ENCODE results near the gene CFAP99. TPM values are rescaled to one million over a fixed set of nuclear protein-coding genes. Genes with fewer than 3 reads are reported as not detected.
A peak's percentile ranks its signal among the peaks of the same experiment; 100 is the strongest.

The CFAP99 gene
- total and polyA plus RNA-seq, 9 of the 15 experiments (the other 6 are each of a cell fraction or from before 2014, with no cell fraction given), result 0.07 to 0.18 (median 0.09) TPM; not detected in 6

DNA sequence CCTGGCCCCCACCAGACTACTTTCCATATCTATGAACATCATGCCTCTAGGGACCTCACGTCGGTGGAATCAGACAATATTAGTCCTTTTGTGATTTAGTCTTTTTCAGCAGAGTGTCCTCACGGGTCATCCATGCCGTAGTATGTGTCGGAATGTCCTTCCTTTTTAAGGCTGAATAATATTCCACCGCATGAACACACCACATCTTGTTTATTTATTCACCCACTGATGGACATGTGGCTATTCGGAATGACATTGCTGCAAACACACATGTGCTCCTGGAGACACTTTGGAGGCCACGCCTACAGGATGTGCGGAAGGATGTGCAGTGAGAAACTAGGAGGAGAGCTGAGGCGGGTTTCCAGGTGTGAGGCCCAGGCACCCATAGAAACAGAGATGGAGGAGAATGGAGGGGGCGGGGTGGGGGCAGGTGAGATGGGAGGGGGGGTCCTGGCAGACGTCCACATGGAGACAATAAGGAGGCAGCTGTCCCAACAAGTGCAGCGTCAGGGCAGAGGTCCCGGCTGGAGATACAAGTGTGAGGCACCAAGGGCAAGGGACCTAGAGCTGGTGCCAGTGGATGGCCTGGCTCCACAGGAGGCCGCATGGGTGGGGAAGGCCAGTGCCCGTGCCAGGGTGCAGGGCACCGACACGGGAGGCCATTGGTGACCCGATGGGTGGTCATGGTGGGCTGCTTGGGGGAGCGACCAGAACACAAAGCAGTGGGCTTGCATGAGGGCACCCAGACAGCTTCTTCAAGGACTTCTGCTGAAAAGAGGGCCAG, 21.0 kb upstream of the CFAP99 start:
- Histone ChIP-seq H2AFZ (ENCODE audit: low read depth, low read length) (no peak overlapping the region), H3K4me3 (no peak overlapping the region), H3K4me2 (ENCODE audit: insufficient read depth, low read length) (no peak overlapping the region), H3K36me3 (ENCODE audit: control insufficient read depth, insufficient read depth, low read length) (peaks cover 12% of the 10 kb centered on the region; the same call in 1 of the 3 replicates), H3K9ac (ENCODE audit: insufficient read depth in 1 of 2, low read depth in 2 of 2, low read length in 2 of 2) (peak overlapping the region in 1 of 2 experiments; percentile 29; a peak in 2 of 4 replicates), H4K20me1 (replicated peaks; ENCODE audit: control insufficient read depth, insufficient read depth, low read length) (no peaks in the 10 kb centered on the region), H3K27ac (ENCODE audit: extremely low read depth, low read depth, low read length) (no peak overlapping the region), H3K79me2 (ENCODE audit: control insufficient read depth, insufficient read depth, low read length) (peaks cover 80% of the 10 kb centered on the region), H3K9me1 (ENCODE audit: control insufficient read depth, insufficient read depth, low read length) (peaks cover 6% of the 10 kb centered on the region), H3K9me3 (replicated peaks; ENCODE audit: control insufficient read depth, insufficient read depth, low read depth, low read length) (no peaks in the 10 kb centered on the region), H3K27me3 (ENCODE audit: control insufficient read depth in 2 of 2, insufficient read depth in 2 of 2, low read length in 2 of 2) (no peaks in the 10 kb centered on the region), H3K4me1 (replicated peaks in 1 of 2; ENCODE audit: control insufficient read depth in 2 of 2, insufficient read depth in 2 of 2, low read length in 2 of 2) (peaks cover 51 to 88% of the 10 kb centered on the region in 2 experiments)
- no peak for ATAC-seq
- no peak for DNase-seq (ENCODE audit: extremely low read depth in 1 of 4, low spot score in 3 of 4)
- TF ChIP-seq ZNF57 (CRISPR knock-in tag; IDR thresholded peaks at IDR 0.05), result no peak
- peak; percentile 68 for TF ChIP-seq ZNF146 (CRISPR knock-in tag; IDR thresholded peaks at IDR 0.05; ENCODE audit: unreplicated experiment)
- TF ChIP-seq, protein P1, sequence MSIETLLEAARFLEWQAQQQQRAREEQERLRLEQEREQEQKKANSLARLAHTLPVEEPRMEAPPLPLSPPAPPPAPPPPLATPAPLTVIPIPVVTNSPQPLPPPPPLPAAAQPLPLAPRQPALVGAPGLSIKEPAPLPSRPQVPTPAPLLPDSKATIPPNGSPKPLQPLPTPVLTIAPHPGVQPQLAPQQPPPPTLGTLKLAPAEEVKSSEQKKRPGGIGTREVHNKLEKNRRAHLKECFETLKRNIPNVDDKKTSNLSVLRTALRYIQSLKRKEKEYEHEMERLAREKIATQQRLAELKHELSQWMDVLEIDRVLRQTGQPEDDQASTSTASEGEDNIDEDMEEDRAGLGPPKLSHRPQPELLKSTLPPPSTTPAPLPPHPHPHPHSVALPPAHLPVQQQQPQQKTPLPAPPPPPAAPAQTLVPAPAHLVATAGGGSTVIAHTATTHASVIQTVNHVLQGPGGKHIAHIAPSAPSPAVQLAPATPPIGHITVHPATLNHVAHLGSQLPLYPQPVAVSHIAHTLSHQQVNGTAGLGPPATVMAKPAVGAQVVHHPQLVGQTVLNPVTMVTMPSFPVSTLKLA (conservative IDR thresholded peaks at IDR 0.05), result peak in 1 of 2 experiments; percentile 54; a peak in 2 of 4 replicates
- no peak for TF ChIP-seq NUFIP1 (IDR thresholded peaks at IDR 0.05; ENCODE audit: partially characterized antibody)
- 0 out of 2 replicates have a peak, but pooled peaks have one; percentile 19 for TF ChIP-seq MYC (IDR thresholded peaks at IDR 0.05; ENCODE audit: low read depth, low read length)
- TF ChIP-seq MYC (CRISPR knock-in tag; IDR thresholded peaks at IDR 0.05; ENCODE audit: borderline replicate concordance, low read depth), result no peak
- ChIA-PET POLR2A (interaction anchor here (0.6 to 1.2 kb wide), 2 partner anchors 9 to 13 kb away, joined by 3 to 4 read pairs; no protein-coding TSS in a partner anchor), CTCF (ENCODE audit: low intra/inter-chr PET ratio) (no interaction called here)
- in situ Hi-C loops (cut with MboI) (no loop called here), intact Hi-C loops (cut with micrococcal nuclease) (no loop called here)
- 79% methylated on average over 17 of the region's 20 CpGs for WGBS (ENCODE audit: insufficient coverage, low coverage, missing lambda C conversion rate)
- BruUV-seq (replicated peaks), result no TSS peak
- FAIRE-seq, result no peak

Measured in K562 (cell line).